ENCODE results near the gene SLIT3.

DNA sequence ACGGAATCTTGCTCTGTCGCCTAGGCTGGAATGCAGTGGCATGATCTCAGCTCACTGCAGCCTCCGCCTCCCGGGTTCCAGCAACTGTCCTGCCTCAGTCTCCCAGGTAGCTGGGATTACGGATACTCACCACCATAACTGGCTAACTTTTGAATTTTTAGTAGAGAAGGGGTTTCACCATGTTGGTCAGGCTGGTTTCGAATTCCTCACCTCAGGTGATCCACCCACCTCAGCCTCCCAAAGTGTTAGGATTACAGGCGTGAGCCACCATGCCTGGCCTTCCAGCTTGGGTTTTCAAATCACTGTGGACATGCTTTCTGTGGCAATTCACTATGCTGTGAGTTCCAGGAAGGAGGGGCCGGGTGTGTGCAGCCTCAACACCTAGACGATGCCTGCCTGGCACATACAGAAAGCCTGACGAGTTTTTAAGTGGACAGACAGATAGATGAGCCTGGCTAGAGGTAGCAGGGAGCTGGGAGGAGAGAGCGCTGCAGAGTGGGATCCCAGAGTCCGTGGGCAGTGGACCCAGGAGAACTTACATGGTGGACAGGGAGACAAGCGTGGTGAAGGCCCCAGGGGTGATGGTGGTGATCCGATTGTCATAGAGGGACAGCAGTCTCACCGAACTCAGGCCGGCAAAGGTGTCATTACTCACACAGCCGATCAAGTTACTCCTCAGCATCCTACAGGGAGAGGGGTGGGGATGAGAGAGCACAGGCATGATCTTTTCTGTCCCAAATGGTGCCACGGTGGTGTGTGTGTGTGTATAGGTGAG, 548.3 kb downstream of the SLIT3 start:
- TF ChIP-seq, protein P1, sequence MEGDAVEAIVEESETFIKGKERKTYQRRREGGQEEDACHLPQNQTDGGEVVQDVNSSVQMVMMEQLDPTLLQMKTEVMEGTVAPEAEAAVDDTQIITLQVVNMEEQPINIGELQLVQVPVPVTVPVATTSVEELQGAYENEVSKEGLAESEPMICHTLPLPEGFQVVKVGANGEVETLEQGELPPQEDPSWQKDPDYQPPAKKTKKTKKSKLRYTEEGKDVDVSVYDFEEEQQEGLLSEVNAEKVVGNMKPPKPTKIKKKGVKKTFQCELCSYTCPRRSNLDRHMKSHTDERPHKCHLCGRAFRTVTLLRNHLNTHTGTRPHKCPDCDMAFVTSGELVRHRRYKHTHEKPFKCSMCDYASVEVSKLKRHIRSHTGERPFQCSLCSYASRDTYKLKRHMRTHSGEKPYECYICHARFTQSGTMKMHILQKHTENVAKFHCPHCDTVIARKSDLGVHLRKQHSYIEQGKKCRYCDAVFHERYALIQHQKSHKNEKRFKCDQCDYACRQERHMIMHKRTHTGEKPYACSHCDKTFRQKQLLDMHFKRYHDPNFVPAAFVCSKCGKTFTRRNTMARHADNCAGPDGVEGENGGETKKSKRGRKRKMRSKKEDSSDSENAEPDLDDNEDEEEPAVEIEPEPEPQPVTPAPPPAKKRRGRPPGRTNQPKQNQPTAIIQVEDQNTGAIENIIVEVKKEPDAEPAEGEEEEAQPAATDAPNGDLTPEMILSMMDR (conservative IDR thresholded peaks at IDR 0.05; ENCODE audit: low read depth in 2 of 2) = no peak
- TF ChIP-seq EZH2phosphoT487 (IDR thresholded peaks at IDR 0.05; ENCODE audit: unreplicated experiment) = no peak
- TF ChIP-seq POLR2AphosphoS5 (IDR thresholded peaks at IDR 0.05; ENCODE audit: low read depth) = no peak
- TF ChIP-seq EZH2 (IDR thresholded peaks at IDR 0.05; ENCODE audit: low read depth, unreplicated experiment) = no peak
- TF ChIP-seq JUNB (IDR thresholded peaks at IDR 0.05; ENCODE audit: unreplicated experiment) = no peak
- TF ChIP-seq STAT1 (IDR thresholded peaks at IDR 0.05; ENCODE audit: unreplicated experiment) = no peak
- no peak for TF ChIP-seq NANOG (IDR thresholded peaks at IDR 0.05; ENCODE audit: borderline replicate concordance)
- TF ChIP-seq, protein P2, sequence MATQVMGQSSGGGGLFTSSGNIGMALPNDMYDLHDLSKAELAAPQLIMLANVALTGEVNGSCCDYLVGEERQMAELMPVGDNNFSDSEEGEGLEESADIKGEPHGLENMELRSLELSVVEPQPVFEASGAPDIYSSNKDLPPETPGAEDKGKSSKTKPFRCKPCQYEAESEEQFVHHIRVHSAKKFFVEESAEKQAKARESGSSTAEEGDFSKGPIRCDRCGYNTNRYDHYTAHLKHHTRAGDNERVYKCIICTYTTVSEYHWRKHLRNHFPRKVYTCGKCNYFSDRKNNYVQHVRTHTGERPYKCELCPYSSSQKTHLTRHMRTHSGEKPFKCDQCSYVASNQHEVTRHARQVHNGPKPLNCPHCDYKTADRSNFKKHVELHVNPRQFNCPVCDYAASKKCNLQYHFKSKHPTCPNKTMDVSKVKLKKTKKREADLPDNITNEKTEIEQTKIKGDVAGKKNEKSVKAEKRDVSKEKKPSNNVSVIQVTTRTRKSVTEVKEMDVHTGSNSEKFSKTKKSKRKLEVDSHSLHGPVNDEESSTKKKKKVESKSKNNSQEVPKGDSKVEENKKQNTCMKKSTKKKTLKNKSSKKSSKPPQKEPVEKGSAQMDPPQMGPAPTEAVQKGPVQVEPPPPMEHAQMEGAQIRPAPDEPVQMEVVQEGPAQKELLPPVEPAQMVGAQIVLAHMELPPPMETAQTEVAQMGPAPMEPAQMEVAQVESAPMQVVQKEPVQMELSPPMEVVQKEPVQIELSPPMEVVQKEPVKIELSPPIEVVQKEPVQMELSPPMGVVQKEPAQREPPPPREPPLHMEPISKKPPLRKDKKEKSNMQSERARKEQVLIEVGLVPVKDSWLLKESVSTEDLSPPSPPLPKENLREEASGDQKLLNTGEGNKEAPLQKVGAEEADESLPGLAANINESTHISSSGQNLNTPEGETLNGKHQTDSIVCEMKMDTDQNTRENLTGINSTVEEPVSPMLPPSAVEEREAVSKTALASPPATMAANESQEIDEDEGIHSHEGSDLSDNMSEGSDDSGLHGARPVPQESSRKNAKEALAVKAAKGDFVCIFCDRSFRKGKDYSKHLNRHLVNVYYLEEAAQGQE (IDR thresholded peaks at IDR 0.05; ENCODE audit: unreplicated experiment) = no peak
- no peak for TF ChIP-seq CREB1 (CRISPR knock-in tag; IDR thresholded peaks at IDR 0.05; ENCODE audit: low read depth)
- TF ChIP-seq ZNF114 (CRISPR knock-in tag; IDR thresholded peaks at IDR 0.05) = no peak
- TF ChIP-seq, protein P3, sequence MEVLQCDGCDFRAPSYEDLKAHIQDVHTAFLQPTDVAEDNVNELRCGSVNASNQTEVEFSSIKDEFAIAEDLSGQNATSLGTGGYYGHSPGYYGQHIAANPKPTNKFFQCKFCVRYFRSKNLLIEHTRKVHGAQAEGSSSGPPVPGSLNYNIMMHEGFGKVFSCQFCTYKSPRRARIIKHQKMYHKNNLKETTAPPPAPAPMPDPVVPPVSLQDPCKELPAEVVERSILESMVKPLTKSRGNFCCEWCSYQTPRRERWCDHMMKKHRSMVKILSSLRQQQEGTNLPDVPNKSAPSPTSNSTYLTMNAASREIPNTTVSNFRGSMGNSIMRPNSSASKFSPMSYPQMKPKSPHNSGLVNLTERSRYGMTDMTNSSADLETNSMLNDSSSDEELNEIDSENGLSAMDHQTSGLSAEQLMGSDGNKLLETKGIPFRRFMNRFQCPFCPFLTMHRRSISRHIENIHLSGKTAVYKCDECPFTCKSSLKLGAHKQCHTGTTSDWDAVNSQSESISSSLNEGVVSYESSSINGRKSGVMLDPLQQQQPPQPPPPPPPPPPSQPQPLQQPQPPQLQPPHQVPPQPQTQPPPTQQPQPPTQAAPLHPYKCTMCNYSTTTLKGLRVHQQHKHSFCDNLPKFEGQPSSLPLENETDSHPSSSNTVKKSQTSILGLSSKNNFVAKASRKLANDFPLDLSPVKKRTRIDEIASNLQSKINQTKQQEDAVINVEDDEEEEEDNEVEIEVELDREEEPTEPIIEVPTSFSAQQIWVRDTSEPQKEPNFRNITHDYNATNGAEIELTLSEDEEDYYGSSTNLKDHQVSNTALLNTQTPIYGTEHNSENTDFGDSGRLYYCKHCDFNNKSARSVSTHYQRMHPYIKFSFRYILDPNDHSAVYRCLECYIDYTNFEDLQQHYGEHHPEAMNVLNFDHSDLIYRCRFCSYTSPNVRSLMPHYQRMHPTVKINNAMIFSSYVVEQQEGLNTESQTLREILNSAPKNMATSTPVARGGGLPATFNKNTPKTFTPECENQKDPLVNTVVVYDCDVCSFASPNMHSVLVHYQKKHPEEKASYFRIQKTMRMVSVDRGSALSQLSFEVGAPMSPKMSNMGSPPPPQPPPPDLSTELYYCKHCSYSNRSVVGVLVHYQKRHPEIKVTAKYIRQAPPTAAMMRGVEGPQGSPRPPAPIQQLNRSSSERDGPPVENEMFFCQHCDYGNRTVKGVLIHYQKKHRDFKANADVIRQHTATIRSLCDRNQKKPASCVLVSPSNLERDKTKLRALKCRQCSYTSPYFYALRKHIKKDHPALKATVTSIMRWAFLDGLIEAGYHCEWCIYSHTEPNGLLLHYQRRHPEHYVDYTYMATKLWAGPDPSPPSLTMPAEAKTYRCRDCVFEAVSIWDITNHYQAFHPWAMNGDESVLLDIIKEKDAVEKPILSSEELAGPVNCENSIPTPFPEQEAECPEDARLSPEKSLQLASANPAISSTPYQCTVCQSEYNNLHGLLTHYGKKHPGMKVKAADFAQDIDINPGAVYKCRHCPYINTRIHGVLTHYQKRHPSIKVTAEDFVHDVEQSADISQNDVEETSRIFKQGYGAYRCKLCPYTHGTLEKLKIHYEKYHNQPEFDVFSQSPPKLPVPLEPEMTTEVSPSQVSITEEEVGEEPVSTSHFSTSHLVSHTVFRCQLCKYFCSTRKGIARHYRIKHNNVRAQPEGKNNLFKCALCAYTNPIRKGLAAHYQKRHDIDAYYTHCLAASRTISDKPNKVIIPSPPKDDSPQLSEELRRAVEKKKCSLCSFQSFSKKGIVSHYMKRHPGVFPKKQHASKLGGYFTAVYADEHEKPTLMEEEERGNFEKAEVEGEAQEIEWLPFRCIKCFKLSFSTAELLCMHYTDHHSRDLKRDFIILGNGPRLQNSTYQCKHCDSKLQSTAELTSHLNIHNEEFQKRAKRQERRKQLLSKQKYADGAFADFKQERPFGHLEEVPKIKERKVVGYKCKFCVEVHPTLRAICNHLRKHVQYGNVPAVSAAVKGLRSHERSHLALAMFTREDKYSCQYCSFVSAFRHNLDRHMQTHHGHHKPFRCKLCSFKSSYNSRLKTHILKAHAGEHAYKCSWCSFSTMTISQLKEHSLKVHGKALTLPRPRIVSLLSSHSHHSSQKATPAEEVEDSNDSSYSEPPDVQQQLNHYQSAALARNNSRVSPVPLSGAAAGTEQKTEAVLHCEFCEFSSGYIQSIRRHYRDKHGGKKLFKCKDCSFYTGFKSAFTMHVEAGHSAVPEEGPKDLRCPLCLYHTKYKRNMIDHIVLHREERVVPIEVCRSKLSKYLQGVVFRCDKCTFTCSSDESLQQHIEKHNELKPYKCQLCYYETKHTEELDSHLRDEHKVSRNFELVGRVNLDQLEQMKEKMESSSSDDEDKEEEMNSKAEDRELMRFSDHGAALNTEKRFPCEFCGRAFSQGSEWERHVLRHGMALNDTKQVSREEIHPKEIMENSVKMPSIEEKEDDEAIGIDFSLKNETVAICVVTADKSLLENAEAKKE (CRISPR knock-in tag; IDR thresholded peaks at IDR 0.05) = no peak
- TF ChIP-seq ZNF331 (CRISPR knock-in tag; IDR thresholded peaks at IDR 0.05; ENCODE audit: low read depth) = no peak

Measured in GM23338 (cell line).